Neural cell (in vitro differentiated cells): Measurements from ENCODE around the gene IFIT2.

Experiments used
- CTCF ChIP-seq: fragments of 450-650 bp; IDR thresholded peaks from 2 replicates; pipeline ENCODE4 v1.5.1; 2014; ENCODE audit warnings: antibody characterized with exemption, mild to moderate bottlenecking, moderate library complexity; ENCODE audit not compliant: poor library complexity, severe bottlenecking
- EP300 ChIP-seq: fragments of 450-650 bp; conservative IDR thresholded peaks from 2 replicates; pipeline ENCODE4 v1.6.1; 2014; ENCODE audit warnings: antibody characterized with exemption, mild to moderate bottlenecking, moderate library complexity; ENCODE audit not compliant: poor library complexity, severe bottlenecking
- EZH2 ChIP-seq: fragments of 200-600, 300-800 bp; shearing (Covaris generic), sonication (generic); IDR thresholded peaks from 2 replicates; pipeline ENCODE4 v1.6.1; 2014; ENCODE audit warnings: antibody characterized with exemption, low read length, borderline replicate concordance, mild to moderate bottlenecking; ENCODE audit not compliant: insufficient read depth, poor library complexity, severe bottlenecking
- MXI1 ChIP-seq: fragments of 450-650 bp; conservative IDR thresholded peaks from 2 replicates; pipeline ENCODE4 v1.6.1; 2014; ENCODE audit warnings: antibody characterized with exemption, mild to moderate bottlenecking; ENCODE audit not compliant: poor library complexity, severe bottlenecking
- RAD21 ChIP-seq: fragments of 450-650 bp; conservative IDR thresholded peaks from 2 replicates; pipeline ENCODE4 v1.6.1; 2014; ENCODE audit warnings: antibody characterized with exemption, mild to moderate bottlenecking, moderate library complexity
- SMC3 ChIP-seq: fragments of 450-650 bp; conservative IDR thresholded peaks from 2 replicates; pipeline ENCODE4 v1.6.1; 2014; ENCODE audit warnings: antibody characterized with exemption, mild to moderate bottlenecking, moderate library complexity; ENCODE audit not compliant: poor library complexity
- TAF1 ChIP-seq: IDR thresholded peaks from 2 replicates; pipeline ENCODE4 v1.6.1; 2012; ENCODE audit warnings: low read depth

- TF ChIP-seq CTCF (no peak), SMC3 (no peak), TAF1 (no peak), EZH2 (no peak), MXI1 (no peak), RAD21 (no peak), EP300 (no peak)
These were observed 49.6 kb upstream of the IFIT2 start for GRCh38 chr10:89252225-89252585.
